NCI-H1436 (cell line): ENCODE measurements around the gene PFKP.
"Not testable (repeated sequence)": the region's sequence is repeated elsewhere in the genome, so short reads cannot be mapped to it uniquely, and the experiment has no call there.

Experiments used
- DNase-seq: peaks from one replicate; lab custom pipeline; 2025; lab: John Stamatoyannopoulos, UW

Gene PFKP

GRCh38 chr10:3159152-3159551 is 91.8 kb downstream of the PFKP start:
- no peak for DNase-seq

GRCh38 chr10:3162533-3162932 is 95.2 kb downstream of the PFKP start:
- DNase-seq, result no peak

DNA sequence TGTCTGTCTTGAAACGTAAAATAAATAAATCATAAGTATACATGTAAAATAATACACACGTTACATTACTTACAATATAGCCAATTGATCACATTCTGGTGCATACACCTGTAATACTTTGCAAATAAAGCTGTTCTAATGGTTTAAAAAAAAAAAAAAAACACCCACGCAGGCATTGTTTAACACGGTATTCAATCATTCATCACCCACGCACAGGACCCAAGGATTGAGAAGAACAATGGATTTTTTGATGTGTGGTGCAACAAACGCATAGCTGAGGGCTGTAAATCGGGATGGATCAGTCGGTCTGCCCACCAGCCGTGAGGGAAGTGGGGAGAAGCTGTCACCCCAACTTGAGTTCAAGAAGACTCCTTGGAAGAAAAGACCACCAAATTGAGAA is 96.5 kb downstream of the PFKP start:
- DNase-seq, result no peak

GRCh38 chr10:3165196-3165595 is 97.8 kb downstream of the PFKP start:
- no peak for DNase-seq

- DNase-seq, result no peak
Measured at GRCh38 chr10:3166496-3167290, 99.3 kb downstream of the PFKP start.

GRCh38 chr10:3167611-3168330 is 100.4 kb downstream of the PFKP start:
- no peak for DNase-seq

GRCh38 chr10:3169271-3169670 is 101.9 kb downstream of the PFKP start:
- no peak for DNase-seq

DNA sequence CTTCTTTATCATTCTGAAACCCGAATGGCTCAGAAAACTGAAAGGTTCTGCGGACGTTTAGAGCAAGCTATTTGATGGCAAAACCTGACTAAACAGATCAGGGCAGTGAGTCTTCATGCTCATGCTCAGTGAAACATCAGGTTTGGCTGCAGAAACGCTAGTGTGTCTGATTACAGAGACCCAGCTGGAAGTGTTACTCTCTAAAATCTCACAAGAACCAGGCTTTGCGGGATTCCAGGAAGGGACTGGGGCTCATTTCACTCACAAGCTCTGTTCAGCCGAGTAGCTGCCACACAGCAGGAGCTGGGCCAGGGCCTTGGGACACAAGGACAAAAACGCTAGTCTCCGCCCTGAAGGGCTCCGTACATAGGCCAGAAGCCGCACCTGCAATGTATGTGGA is 102.3 kb downstream of the PFKP start:
- no peak for DNase-seq

- not testable (repeated sequence) for DNase-seq
Measured at GRCh38 chr10:3171488-3171887, 104.1 kb downstream of the PFKP start.

- no peak for DNase-seq
Measured at GRCh38 chr10:3172081-3172445, 104.7 kb downstream of the PFKP start.

DNA sequence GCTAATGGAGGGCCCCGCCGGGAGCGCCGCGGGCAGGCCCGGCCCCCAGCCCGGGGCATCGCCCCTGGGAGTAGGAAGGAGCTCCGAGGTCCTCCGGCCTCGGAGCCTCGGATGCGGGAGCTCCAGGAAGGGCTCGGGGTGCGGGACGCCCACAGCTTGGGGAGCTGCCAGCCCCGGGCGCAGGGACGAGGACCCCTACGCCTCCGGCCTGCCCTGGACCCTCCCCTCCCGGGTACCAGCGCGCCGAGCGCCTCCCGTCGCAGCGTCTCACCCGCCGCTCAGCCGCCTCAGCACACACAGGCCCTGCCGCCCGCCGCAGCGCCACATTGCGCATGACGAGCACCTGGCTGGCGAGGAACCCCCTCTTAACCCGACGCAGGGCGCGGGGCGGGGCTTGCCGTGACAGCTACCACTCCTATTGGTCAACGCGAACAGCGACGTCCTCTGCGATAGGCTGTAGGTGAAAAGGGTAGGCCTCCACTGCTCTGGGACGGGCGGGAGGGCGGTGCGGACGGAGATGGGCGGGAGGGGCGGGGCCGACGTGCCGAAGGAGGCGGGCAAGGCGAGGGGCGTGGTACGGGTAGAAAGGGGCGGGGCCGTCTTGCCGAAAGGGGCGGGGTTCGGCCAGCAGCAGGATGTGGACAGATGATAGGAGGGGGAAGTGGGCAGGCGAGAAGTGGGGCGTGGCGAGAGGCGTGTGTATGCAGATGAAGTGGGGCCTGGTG is 105.3 kb downstream of the PFKP start, which contains the start of gene PITRM1:
TSS of gene PITRM1 (minus strand) at position 337 of the 725 bp plus-strand sequence. CDS start at position 327, 10 bp downstream.
- peak; percentile 98 for DNase-seq

DNA sequence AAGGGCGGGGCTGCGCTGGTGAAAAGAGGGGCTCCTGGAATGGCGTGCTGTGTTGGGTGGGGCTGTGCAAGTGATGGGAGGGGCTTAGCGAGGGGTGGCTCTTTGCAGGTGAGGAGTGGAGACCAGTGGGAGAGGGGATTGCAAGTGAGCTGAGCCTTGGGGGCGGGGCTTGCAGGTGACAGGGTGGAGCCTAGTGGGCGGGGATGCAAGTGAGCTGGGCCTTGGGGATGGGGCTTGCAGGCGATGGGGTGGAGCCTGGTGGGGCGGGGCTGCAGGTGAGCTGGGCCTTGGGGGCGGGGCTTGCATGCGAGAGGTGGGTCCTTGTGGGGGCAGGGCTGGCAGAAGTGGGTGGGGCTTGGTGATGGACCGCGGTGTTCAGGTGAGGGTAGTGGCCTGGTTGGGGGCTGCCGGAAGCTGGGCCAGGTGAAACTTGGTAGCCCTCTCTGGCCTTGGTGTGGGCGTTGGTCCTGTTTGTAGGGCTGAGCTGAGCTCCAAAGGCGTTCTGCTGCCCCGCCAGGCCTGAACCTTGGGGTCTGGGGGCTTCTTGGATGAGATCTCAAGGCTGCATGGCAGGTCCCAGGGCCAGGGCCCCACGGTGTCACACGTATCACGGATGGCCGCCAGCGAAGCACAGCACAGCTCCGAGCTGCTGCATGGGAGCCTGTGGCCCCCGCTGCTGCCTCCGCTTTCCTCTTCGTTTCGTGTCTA is 106.0 kb downstream of the PFKP start:
- peak; percentile 100 for DNase-seq

GRCh38 chr10:3178042-3178441 is 110.7 kb downstream of the PFKP start:
- no peak for DNase-seq

DNA sequence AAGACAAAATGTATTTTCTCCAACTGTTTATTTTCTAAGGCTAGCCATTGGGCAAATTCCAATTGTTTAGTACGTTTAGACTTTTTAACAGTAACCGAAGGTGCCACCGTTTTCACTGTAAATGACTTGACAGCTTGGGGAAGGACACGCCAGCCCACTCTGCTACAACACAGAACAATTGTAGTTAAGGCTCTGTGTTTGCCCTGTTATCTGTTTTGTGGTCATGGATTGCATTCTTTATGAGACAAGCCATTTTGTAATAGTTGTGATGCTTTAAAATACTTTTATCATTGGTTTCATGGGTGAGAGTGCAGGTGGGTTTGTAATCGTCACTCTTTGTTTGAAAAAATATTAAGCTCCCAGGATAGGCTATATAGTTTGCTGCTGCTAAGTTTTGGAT is 111.8 kb downstream of the PFKP start:
- no peak for DNase-seq

DNA sequence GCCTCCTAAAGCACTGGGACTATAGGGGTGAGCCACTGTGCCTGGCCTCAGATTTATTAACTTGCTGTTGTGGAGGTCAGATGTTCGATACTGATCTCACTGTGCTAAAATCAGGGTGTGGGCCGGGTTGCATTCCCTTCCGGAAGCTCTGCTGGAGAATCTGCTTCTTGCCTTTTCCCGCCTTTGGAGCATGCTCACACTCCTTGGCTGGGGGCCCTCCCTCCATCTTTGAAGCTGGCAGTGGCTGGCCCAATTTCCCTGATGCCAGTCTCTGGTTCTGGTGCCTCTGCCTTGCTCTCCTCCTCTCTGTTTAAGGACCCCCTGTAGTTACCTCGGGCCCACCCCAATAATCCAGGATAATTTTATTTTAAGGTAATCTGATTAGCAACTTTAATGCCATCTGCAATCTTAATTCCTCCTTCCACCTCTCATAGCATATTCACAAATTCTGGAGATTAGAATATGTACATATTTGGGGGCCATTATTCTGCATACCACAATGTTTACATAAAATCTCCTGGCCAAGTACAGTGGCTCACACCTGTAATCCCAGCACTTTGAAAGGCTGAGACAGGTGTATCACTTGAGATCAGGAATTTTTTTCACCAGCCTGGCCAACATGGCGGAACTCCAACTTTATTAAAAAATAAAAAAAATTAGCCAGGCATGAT is 113.1 kb downstream of the PFKP start:
- no peak for DNase-seq

- no peak for DNase-seq
Measured at GRCh38 chr10:3185386-3185785, 118.0 kb downstream of the PFKP start.

GRCh38 chr10:3186368-3186767 is 119.0 kb downstream of the PFKP start:
- no peak for DNase-seq
